ENCODE measurements around the gene ZNF23.

GRCh38 chr16:71484006-71484893, 22.2 kb upstream of the ZNF23 start:
- TF ChIP-seq CTCF (IDR thresholded peaks at IDR 0.05) (no peak), POLR2A (IDR thresholded peaks at IDR 0.05) (peak in 1 of 2 donors; percentile 51)

Measured in thyroid gland (tissue), 4 donors.